ENCODE results near the gene ATG14.

GRCh38 chr14:55433880-55434804 lies 22.5 kb upstream of the ATG14 start:
- TF ChIP-seq CTCF (conservative IDR thresholded peaks at IDR 0.05), result no peak
- TF ChIP-seq EZH2 (IDR thresholded peaks at IDR 0.05; ENCODE audit: low read depth), result no peak
